Measurements from ENCODE around the gene FADS2.

FADS2 gene

GRCh38 chr11:61795876-61796526, 32.1 kb upstream of the FADS2 start:
- DNase-seq (ENCODE audit: low read depth): no peak

DNA sequence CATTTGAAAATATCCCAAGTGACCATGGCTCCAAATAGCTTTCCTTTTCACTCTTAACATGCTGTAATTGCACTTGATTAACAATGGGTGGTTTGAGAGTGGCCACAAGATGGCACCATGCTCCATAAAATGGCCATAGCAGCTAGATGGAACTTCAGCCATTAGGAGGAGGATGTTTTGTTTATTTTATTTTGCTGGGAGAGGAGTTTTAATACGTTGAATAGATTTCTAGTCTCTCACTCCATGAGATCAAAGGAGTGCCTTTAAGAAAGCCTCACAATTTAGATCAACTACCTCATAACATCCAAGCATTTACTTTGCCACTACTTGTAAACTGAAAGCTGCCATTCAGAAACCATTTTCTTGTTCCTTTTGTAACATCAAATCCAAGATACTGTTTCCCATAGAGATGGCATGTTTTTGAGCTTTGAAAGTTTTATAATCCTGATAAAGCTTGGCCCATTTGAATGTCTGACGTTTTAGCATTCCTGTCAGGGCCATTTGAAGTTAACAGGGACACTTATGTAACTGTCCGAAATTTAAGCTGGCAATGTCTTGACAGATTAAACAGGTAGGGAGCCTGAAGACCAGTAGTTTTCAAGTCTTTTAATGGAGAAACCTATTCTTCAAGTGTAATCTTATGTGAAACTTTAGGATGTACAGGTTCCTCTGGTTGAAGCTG, 30.7 kb upstream of the FADS2 start:
- peak; percentile 67 for DNase-seq (ENCODE audit: low read depth)

GRCh38 chr11:61799665-61800284, 28.3 kb upstream of the FADS2 start:
- DNase-seq (ENCODE audit: low read depth): no peak

GRCh38 chr11:61800331-61801281, 27.5 kb upstream of the FADS2 start:
- DNase-seq (ENCODE audit: low read depth): no peak

DNA sequence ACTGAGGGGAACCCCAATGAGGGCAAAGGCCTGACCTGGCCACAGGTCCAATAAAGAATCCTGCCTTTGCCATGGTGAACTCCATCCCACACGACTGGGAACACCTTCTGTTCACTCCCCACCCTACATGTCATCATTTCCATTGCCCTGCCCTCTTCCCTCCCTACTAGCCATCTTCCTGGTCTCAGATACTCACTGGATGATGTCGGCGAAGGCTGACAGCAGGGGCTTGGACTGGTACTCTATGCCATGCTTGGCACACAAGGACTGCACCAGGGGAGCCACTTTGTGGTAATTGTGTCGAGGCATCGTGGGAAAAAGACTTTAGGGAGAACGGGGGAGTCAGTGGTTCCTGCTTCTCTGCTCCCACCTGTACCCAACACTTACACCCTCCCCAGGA, 25.5 kb upstream of the FADS2 start:
- no peak for DNase-seq (ENCODE audit: low read depth)

DNA sequence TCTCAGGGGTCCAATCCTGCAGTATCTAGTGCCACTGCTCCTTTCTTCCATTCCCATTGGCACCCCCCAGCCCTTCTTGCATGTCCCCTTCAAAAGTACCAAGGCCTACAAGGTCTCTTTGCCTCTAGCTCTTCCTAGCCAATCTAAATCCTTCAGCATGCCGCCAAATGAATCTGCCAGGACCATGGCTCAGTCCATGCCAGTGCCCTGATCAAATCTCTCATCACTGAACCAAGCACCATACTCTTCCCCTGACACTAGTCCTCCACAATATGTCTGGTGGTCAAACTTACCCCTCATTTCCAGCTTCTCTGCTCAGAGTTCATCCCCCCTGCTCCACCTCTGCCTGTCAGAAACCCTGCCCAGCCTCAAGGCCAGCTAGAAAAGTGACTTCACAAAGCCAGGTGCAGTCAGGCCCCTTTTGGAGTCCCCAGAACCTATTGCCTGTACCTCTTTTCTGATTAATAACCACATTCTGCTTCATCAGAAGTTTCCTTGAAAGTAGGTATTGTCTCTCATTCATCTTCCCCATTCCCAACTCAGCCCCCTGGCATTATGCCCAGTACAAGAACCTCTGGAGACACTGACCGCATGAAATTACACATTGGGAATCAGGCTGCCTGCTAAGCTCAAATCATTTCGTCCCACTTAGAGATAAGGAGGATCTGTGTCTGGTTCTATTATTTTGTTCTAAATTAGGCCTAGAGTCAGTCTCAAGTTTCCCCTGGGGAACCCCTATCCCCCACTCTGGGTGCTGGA, 24.0 kb upstream of the FADS2 start:
- DNase-seq (ENCODE audit: low read depth): no peak

DNA sequence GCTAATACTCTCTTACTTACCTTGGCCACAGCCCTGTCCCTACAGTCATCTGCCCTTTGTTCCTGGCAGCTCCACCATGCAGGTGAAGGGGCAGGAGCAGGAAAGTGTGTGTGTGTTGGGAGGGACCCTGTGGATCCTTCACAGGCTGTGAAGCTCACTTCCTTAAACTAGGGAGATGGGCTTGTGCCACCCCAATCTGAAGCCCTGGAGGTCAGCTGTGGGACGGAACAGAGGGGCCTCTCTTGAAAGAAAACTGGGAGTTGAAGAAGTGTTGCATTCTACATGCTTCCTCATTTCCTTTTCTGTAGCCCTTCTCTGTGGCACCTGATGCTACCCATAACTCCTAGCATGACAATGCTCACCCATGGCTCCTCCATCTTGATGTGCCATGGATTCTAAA, 23.0 kb upstream of the FADS2 start:
- DNase-seq (ENCODE audit: low read depth): no peak

DNA sequence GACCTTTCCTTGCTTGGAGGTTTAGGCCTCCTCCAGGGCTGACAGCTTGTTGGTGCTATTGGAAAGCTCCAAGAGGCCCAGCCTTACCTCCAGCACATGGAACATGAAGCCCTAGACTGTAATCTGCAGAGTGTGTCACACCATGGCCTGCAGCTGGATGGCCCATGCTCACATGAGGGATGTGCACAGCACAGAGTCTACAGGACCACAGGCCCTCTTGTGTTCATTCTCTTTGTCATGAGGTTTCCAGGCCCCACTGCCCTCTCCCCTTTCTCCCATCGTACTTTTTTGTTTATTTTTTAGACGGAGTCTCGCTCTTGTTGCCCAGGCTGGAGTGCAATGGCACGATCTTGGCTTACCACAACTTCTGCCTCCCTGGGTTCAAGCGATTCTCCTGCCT, 21.3 kb upstream of the FADS2 start:
- DNase-seq (ENCODE audit: low read depth): no peak

- no peak for DNase-seq (ENCODE audit: low read depth)
Measured at GRCh38 chr11:61810671-61811175, 17.4 kb upstream of the FADS2 start.

- no peak for DNase-seq (ENCODE audit: low read depth)
Measured at GRCh38 chr11:61811831-61812230, 16.3 kb upstream of the FADS2 start.

- DNase-seq (ENCODE audit: low read depth): no peak
Measured at GRCh38 chr11:61812736-61813411, 15.2 kb upstream of the FADS2 start.

DNA sequence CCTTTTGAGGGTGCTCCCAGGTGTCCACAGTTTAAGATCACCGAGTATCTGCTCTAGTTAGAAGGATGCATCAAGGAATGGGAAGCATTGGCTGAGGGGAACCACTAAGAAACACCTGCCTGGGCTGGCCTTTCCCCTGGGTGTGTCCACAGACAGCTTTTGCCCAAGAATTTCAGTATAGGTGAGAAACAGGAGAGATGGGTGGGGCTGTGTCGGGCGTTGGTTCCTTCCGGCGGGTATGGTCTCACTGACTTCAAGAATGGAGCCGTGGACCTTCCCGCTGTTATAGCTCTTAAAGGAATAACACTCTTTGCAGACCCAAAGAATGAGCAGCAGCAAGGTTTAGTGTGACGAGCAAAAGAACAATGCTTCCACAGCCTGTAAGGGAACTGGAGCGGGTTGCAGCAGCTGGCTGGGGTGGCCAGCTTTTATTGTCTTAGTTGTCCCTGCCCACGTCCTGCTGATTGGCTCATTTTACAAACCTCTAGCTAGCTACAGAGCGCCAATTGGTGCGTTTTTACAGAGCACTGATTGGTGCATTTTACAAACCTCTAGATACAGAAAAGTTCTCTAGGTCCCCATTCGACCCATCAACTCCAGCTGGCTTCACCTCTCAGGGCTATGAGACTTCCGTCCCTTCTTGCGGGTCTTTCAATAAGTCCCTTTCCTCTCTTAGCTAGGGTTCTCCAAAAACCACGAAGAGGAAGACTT, 13.7 kb upstream of the FADS2 start:
- no peak for DNase-seq (ENCODE audit: low read depth)

GRCh38 chr11:61814958-61815789, 12.9 kb upstream of the FADS2 start:
- peak; percentile 23 for DNase-seq (ENCODE audit: low read depth)

DNA sequence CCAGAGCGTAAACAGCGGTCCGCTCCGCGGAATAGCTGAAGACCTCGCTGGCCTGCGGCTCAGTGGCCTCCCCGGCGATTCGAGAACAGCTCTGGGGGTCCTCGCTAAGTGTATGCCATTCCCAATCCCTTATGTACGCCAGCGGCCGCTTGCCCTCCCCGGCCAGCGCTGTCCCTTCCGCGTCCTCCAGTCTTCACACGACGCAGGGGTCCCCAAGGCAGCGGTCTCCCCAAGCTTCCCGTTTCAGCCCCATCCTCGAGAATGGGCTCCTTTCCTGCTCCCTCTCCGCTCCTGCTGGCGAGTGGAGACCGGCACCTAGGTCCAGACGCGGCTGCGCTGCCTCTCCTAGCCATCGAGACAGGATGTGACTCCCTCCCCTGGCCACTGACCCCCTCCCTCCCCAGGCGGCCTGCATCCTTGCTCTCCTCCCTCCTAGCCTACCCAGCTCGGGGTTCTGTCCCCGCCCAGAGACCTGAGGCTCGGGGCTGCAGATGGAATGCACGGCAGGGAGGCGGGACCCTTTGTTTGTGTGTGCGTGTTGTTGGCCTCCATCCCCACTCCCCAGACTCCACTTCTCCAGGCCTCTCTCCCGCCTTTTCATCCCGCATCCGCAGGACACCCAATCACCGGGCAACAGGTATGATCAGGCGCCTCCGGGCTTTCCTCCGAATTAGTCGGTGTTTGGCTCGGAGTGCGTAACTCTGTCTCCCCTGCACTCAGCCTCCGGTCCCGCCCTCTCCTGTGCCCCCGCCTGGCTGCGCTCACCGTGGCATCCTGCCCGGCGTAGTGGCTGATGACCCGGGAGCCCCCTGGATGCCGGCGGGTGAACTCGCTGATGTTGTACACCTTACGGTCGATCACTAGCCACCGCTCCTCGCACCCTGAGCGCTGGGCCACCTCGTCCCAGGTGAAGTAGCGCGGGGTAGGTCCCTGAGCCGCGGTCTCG, 12.0 kb upstream of the FADS2 start:
- peak; percentile 34 for DNase-seq (ENCODE audit: low read depth)

GRCh38 chr11:61816736-61817455, 11.2 kb upstream of the FADS2 start, which contains the start of gene FADS1:
Gene FADS1 (minus strand): TSS chr11:61817003. CDS start chr11:61816929, 74 bp downstream.
- DNase-seq (ENCODE audit: low read depth): peak; percentile 50

DNA sequence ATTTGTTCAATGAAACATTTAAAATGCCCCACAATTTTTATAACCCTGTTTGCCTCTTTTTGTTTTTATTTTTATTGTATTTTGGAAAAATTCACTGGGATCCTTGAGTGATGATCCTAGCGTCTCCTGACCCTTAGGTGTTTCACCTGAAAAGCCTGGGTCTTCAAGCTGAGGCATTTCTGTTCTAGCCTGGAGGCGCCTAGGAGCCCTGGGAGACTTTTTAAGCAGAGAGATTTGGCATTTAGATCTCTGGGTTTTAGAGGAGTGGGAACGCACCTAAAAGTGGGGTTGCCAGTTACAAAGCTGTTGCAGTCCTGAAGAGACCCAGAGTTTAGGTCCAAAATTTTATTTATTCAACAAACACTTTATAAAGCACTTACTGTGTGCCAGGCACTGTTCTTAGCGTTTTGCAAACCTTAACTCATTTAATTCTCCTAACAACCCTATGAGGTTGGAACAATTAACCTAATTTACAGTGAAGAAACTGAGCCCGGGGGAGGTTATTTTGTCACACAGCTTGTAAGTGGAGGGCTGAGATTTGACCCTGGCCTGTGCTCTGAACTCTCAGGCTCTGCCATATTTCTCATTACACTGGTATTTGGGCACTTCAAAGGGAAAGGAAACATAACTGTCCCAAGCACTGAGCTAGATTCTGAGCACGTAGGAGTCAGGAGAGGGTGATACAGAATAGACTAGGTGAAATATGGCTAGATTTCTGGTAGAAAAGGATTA, 10.5 kb upstream of the FADS2 start:
- no peak for DNase-seq (ENCODE audit: low read depth)

GRCh38 chr11:61820174-61820573, 7.9 kb upstream of the FADS2 start:
- no peak for DNase-seq (ENCODE audit: low read depth)
